DOHH2 (cell line): Measurements from ENCODE around the gene SLC4A2.

Source experiments
- H3F3A ChIP-seq: fragments of 200-600 bp; sonication (generic), shearing (Covaris generic); 2 replicates; pipeline ENCODE4 v1.6.0; 2016; ENCODE audit warnings: antibody characterized with exemption, mild to moderate bottlenecking; ENCODE audit not compliant: control insufficient read depth, insufficient read depth
- H3K27ac ChIP-seq: fragments of 200-600 bp; sonication (generic); 2 replicates; pipeline ENCODE4 v1.5.1; 2014; ENCODE audit warnings: low read depth, mild to moderate bottlenecking, low read length, moderate library complexity
- H3K27me3 ChIP-seq: fragments of 200-600 bp; sonication (generic); 2 replicates; pipeline ENCODE4 v1.6.1; 2014; ENCODE audit warnings: mild to moderate bottlenecking, low read length, mixed read lengths; ENCODE audit not compliant: control insufficient read depth
- H3K36me3 ChIP-seq: fragments of 200-600 bp; sonication (generic); 2 replicates; pipeline ENCODE4 v1.6.1; 2014; ENCODE audit warnings: mild to moderate bottlenecking, low read length, moderate library complexity, mixed read lengths; ENCODE audit not compliant: control insufficient read depth
- H3K4me1 ChIP-seq: fragments of 200-600 bp; sonication (generic); 2 replicates; pipeline ENCODE4 v1.6.1; 2014; ENCODE audit warnings: mild to moderate bottlenecking, low read length, mixed read lengths; ENCODE audit not compliant: control insufficient read depth
- H3K4me2 ChIP-seq: fragments of 200-600 bp; sonication (generic); 2 replicates; pipeline ENCODE4 v1.6.0; 2014; ENCODE audit warnings: mild to moderate bottlenecking, low read length, moderate library complexity
- H3K4me3 ChIP-seq: fragments of 200-600 bp; sonication (generic); 2 replicates; pipeline ENCODE4 v1.5.1; 2014; ENCODE audit warnings: mild to moderate bottlenecking, low read length, mixed read lengths
- H3K79me2 ChIP-seq: fragments of 200-600 bp; sonication (generic); 2 replicates; pipeline ENCODE4 v1.6.1; 2014; ENCODE audit warnings: mild to moderate bottlenecking, low read length, mixed read lengths; ENCODE audit not compliant: control insufficient read depth
- H3K9me2 ChIP-seq: fragments of 200-600 bp; sonication (generic); replicated peaks from 2 replicates; pipeline ENCODE4 v1.6.1; 2014; ENCODE audit warnings: mild to moderate bottlenecking, low read length, mixed read lengths; ENCODE audit not compliant: control insufficient read depth
- H3K9me3 ChIP-seq: fragments of 200-600 bp; sonication (generic); 2 replicates; pipeline ENCODE4 v1.6.1; 2014; ENCODE audit warnings: antibody characterized with exemption, low read length, mixed read lengths; ENCODE audit not compliant: control insufficient read depth, insufficient read depth
- H4K20me1 ChIP-seq: fragments of 200-600 bp; sonication (generic); 2 replicates; pipeline ENCODE4 v1.6.0; 2014; ENCODE audit warnings: low read depth, mild to moderate bottlenecking, antibody characterized with exemption, low read length, moderate library complexity; ENCODE audit not compliant: control insufficient read depth, insufficient read depth
- CTCF ChIP-seq: fragments of 200-600 bp; sonication (generic); IDR thresholded peaks from one replicate; pipeline ENCODE4 v1.5.1; 2014; ENCODE audit warnings: antibody characterized with exemption, mild to moderate bottlenecking, low read depth, low read length; ENCODE audit not compliant: poor library complexity, severe bottlenecking
- EZH2phosphoT487 ChIP-seq: fragments of 200-600 bp; sonication (generic); IDR thresholded peaks from 2 replicates; pipeline ENCODE4 v1.6.1; 2017; ENCODE audit warnings: borderline replicate concordance, mild to moderate bottlenecking, antibody characterized with exemption, low read length, moderate library complexity, mixed read lengths

SLC4A2 gene

GRCh38 chr7:151045967-151046366 lies 13.4 kb upstream of the SLC4A2 start:
- Histone ChIP-seq H3K4me1 (no peaks in the 10 kb centered on the region), H3K27ac (no peak overlapping the region), H3K9me2 (no peaks in the 10 kb centered on the region), H3K4me3 (no peak overlapping the region), H3K27me3 (peaks cover 10% of the 10 kb centered on the region; the same call in 1 of the 2 replicates), H3K79me2 (no peaks in the 10 kb centered on the region), H3K36me3 (no peaks in the 10 kb centered on the region), H3K9me3 (no peaks in the 10 kb centered on the region), H4K20me1 (no peaks in the 10 kb centered on the region), H3K4me2 (no peak overlapping the region), H3F3A (no peaks in the 10 kb centered on the region)
- TF ChIP-seq EZH2phosphoT487 = no peak

GRCh38 chr7:151046603-151047573 lies 12.5 kb upstream of the SLC4A2 start:
- Histone ChIP-seq H4K20me1 (no peaks in the 10 kb centered on the region), H3K79me2 (no peaks in the 10 kb centered on the region)

GRCh38 chr7:151047976-151048815 lies 11.2 kb upstream of the SLC4A2 start, which contains the start of gene ASIC3:
Gene ASIC3 (plus strand): TSS chr7:151048531. CDS start chr7:151048886, 355 bp downstream.
- H3K36me3 ChIP-seq = no peaks in the 10 kb centered on the region
- no peaks in the 10 kb centered on the region for H4K20me1 ChIP-seq
- no peaks in the 10 kb centered on the region for H3K9me3 ChIP-seq
- no peak within 1 kb of the TSS for H3K4me3 ChIP-seq
- no peak within 1 kb of the TSS for H3K4me2 ChIP-seq
- no peak for TF ChIP-seq EZH2phosphoT487
- no peak for TF ChIP-seq CTCF
- no peak within 1 kb of the TSS for H3K27ac ChIP-seq
- H3K9me2 ChIP-seq = no peaks in the 10 kb centered on the region
- no peaks in the 10 kb centered on the region for H3F3A ChIP-seq
- H3K79me2 ChIP-seq = no peaks in the 10 kb centered on the region
- 0 out of 2 replicates have a peak, but pooled peaks cover 4% of the 10 kb centered on the region for H3K4me1 ChIP-seq
- peaks cover 11% of the 10 kb centered on the region; the same call in 1 of the 2 replicates for H3K27me3 ChIP-seq

More at GRCh38 chr7:151046603-151047573, 12.5 kb upstream of the SLC4A2 start:
- no peaks in the 10 kb centered on the region for H3K9me3 ChIP-seq
- H3F3A ChIP-seq = no peaks in the 10 kb centered on the region
- H3K4me1 ChIP-seq = 0 out of 2 replicates have a peak, but pooled peaks cover 2% of the 10 kb centered on the region
- no peak overlapping the region for H3K4me2 ChIP-seq
- no peak overlapping the region for H3K4me3 ChIP-seq
- no peak overlapping the region for H3K27ac ChIP-seq
- TF ChIP-seq CTCF (no peak), EZH2phosphoT487 (no peak)
- H3K9me2 ChIP-seq = no peaks in the 10 kb centered on the region
- H3K27me3 ChIP-seq = peaks cover 11% of the 10 kb centered on the region; the same call in 1 of the 2 replicates
- no peaks in the 10 kb centered on the region for H3K36me3 ChIP-seq
